ENCODE measurements around the gene XRN2. TPM values are rescaled to one million over a fixed set of nuclear protein-coding genes. Genes with fewer than 3 reads are reported as not detected.

Gene XRN2
- total and polyA plus RNA-seq, 2 of the 13 experiments (the other 11 are each of a cell fraction or from before 2014, with no cell fraction given): 90.3 to 171 TPM

DNA sequence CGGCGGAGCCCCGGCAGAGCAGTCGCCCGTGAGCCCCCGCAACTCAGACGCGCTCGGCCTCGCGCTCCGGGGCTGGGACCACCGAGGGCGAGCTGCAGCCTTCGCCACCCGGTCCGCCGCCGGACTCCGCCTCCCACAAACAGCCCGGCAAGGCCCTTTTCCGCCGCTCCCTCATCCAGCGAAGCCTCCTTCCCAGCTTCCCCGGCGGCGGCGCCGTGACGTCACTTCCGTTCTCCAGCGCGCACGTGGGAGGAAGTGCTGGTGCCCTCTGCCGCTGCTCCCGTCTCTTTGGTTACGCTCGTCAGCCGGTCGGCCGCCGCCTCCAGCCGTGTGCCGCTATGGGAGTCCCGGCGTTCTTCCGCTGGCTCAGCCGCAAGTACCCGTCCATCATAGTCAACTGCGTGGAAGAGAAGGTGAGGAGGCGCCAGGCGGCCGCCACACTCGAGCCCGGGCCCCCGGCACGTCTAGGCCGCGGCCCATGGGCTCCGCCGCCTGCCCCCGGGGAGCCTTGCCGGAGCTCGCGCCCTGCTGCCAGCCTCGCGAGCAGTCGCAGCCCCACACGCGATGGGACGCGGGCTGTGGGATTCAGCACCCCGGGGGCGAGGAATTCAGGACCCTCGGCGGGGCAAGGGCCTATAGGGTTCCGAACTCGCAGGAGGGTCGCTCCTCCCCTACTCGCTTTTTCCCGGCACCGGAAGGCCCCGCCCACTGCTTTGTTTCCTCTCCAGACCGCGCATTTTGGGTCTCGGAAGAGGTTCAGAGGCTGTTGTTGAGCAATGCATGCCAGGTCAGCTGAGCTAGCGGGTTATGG is at the start of gene XRN2 (continued):
- TF ChIP-seq, protein P1, sequence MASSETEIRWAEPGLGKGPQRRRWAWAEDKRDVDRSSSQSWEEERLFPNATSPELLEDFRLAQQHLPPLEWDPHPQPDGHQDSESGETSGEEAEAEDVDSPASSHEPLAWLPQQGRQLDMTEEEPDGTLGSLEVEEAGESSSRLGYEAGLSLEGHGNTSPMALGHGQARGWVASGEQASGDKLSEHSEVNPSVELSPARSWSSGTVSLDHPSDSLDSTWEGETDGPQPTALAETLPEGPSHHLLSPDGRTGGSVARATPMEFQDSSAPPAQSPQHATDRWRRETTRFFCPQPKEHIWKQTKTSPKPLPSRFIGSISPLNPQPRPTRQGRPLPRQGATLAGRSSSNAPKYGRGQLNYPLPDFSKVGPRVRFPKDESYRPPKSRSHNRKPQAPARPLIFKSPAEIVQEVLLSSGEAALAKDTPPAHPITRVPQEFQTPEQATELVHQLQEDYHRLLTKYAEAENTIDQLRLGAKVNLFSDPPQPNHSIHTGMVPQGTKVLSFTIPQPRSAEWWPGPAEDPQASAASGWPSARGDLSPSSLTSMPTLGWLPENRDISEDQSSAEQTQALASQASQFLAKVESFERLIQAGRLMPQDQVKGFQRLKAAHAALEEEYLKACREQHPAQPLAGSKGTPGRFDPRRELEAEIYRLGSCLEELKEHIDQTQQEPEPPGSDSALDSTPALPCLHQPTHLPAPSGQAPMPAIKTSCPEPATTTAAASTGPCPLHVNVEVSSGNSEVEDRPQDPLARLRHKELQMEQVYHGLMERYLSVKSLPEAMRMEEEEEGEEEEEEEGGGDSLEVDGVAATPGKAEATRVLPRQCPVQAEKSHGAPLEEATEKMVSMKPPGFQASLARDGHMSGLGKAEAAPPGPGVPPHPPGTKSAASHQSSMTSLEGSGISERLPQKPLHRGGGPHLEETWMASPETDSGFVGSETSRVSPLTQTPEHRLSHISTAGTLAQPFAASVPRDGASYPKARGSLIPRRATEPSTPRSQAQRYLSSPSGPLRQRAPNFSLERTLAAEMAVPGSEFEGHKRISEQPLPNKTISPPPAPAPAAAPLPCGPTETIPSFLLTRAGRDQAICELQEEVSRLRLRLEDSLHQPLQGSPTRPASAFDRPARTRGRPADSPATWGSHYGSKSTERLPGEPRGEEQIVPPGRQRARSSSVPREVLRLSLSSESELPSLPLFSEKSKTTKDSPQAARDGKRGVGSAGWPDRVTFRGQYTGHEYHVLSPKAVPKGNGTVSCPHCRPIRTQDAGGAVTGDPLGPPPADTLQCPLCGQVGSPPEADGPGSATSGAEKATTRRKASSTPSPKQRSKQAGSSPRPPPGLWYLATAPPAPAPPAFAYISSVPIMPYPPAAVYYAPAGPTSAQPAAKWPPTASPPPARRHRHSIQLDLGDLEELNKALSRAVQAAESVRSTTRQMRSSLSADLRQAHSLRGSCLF (CRISPR knock-in tag; IDR thresholded peaks at IDR 0.05; ENCODE audit: borderline replicate concordance): no peak
- no peak; the same call in 1 of the 2 replicates for TF ChIP-seq ZNF530 (CRISPR knock-in tag; IDR thresholded peaks at IDR 0.05; ENCODE audit: low read depth)
- TF ChIP-seq, protein P2, sequence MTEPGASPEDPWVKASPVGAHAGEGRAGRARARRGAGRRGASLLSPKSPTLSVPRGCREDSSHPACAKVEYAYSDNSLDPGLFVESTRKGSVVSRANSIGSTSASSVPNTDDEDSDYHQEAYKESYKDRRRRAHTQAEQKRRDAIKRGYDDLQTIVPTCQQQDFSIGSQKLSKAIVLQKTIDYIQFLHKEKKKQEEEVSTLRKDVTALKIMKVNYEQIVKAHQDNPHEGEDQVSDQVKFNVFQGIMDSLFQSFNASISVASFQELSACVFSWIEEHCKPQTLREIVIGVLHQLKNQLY (CRISPR knock-in tag; IDR thresholded peaks at IDR 0.05): peak; percentile 85
- peak; percentile 95 for TF ChIP-seq NR1H2 (CRISPR knock-in tag; IDR thresholded peaks at IDR 0.05; ENCODE audit: borderline replicate concordance, low read depth)
- peak; percentile 99 for TF ChIP-seq SRSF1 (optimal IDR thresholded peaks at IDR 0.05; ENCODE audit: low read depth, low read length)
- TF ChIP-seq ZNF333 (CRISPR knock-in tag; IDR thresholded peaks at IDR 0.05; ENCODE audit: borderline replicate concordance): peak; percentile 75
- TF ChIP-seq SAFB2 (CRISPR knock-in tag; IDR thresholded peaks at IDR 0.05; ENCODE audit: borderline replicate concordance, low read depth): peak; percentile 97
- TF ChIP-seq, protein P3, sequence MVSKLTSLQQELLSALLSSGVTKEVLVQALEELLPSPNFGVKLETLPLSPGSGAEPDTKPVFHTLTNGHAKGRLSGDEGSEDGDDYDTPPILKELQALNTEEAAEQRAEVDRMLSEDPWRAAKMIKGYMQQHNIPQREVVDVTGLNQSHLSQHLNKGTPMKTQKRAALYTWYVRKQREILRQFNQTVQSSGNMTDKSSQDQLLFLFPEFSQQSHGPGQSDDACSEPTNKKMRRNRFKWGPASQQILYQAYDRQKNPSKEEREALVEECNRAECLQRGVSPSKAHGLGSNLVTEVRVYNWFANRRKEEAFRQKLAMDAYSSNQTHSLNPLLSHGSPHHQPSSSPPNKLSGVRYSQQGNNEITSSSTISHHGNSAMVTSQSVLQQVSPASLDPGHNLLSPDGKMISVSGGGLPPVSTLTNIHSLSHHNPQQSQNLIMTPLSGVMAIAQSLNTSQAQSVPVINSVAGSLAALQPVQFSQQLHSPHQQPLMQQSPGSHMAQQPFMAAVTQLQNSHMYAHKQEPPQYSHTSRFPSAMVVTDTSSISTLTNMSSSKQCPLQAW (CRISPR knock-in tag; IDR thresholded peaks at IDR 0.05): peak; percentile 73
- TF ChIP-seq, protein P4, sequence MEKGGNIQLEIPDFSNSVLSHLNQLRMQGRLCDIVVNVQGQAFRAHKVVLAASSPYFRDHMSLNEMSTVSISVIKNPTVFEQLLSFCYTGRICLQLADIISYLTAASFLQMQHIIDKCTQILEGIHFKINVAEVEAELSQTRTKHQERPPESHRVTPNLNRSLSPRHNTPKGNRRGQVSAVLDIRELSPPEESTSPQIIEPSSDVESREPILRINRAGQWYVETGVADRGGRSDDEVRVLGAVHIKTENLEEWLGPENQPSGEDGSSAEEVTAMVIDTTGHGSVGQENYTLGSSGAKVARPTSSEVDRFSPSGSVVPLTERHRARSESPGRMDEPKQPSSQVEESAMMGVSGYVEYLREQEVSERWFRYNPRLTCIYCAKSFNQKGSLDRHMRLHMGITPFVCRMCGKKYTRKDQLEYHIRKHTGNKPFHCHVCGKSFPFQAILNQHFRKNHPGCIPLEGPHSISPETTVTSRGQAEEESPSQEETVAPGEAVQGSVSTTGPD (CRISPR knock-in tag; IDR thresholded peaks at IDR 0.05): no peak
- peak; percentile 21; the same call in 1 of the 2 replicates for TF ChIP-seq ZZZ3 (CRISPR knock-in tag; IDR thresholded peaks at IDR 0.05; ENCODE audit: borderline replicate concordance)
- peak; percentile 85 for TF ChIP-seq ZNF441 (CRISPR knock-in tag; IDR thresholded peaks at IDR 0.05; ENCODE audit: borderline replicate concordance)
- peak; percentile 97 for TF ChIP-seq PRMT3 (CRISPR knock-in tag; IDR thresholded peaks at IDR 0.05; ENCODE audit: borderline replicate concordance, low read depth)
- TF ChIP-seq KDM3A (CRISPR knock-in tag; IDR thresholded peaks at IDR 0.05; ENCODE audit: low read depth): peak; percentile 91; the same call in 1 of the 2 replicates
- TF ChIP-seq ZNF331 (CRISPR knock-in tag; IDR thresholded peaks at IDR 0.05): peak; percentile 95
- peak; percentile 82 for TF ChIP-seq HOXD1 (CRISPR knock-in tag; IDR thresholded peaks at IDR 0.05)
- TF ChIP-seq FOXK1 (CRISPR knock-in tag; IDR thresholded peaks at IDR 0.05; ENCODE audit: borderline replicate concordance, low read depth): peak; percentile 91; the same call in 1 of the 2 replicates
- peak; percentile 99 for TF ChIP-seq CEBPB (IDR thresholded peaks at IDR 0.05; ENCODE audit: borderline replicate concordance, low read depth, low read length)
- no peak for TF ChIP-seq ZNF280B (CRISPR knock-in tag; IDR thresholded peaks at IDR 0.05; ENCODE audit: borderline replicate concordance)

Measured in HepG2 (cell line).